ENCODE measurements around the gene SPART. TPM values are rescaled to one million over a fixed set of nuclear protein-coding genes. Genes with fewer than 3 reads are reported as not detected.
"Not testable (repeated sequence)": the region's sequence is repeated elsewhere in the genome, so short reads cannot be mapped to it uniquely, and the experiment has no call there.

The SPART gene
- total RNA-seq, 1 experiment from 2014 or later = 83.1 TPM

DNA sequence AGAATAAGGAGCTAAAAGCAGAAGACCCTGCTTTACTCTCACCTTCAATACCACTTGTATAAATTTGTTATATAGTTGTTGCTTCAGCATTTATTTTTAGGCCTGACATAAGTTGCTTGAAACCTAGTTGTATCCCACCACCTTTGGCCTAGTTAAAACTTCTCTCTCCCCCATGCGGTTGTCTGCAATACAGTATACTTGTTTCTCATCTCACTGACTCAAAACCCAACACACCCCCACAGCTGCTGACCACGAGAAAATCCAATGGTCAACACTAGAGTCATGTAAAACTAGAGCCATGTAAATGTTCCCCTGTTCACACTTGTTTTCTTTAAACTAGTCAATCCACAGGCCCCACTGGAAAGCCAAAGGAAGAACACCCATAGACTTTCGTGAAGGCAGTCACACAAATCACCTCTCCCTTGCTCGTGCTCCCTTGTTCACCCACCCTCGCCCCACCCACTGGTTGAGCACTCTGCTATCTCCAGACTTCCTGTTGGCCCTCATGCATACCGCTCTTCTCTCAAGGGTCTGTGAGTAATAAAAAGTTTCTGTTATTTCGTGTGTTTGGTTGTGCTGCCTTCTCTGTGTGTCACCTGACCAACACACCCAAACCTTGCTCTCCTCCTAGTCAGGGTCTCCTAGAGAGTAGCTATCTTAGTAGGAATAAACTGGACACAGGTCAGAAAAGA, 35.6 kb downstream of the SPART start:
- BruUV-seq (replicated peaks) = no TSS peak
- TF ChIP-seq, protein P1, sequence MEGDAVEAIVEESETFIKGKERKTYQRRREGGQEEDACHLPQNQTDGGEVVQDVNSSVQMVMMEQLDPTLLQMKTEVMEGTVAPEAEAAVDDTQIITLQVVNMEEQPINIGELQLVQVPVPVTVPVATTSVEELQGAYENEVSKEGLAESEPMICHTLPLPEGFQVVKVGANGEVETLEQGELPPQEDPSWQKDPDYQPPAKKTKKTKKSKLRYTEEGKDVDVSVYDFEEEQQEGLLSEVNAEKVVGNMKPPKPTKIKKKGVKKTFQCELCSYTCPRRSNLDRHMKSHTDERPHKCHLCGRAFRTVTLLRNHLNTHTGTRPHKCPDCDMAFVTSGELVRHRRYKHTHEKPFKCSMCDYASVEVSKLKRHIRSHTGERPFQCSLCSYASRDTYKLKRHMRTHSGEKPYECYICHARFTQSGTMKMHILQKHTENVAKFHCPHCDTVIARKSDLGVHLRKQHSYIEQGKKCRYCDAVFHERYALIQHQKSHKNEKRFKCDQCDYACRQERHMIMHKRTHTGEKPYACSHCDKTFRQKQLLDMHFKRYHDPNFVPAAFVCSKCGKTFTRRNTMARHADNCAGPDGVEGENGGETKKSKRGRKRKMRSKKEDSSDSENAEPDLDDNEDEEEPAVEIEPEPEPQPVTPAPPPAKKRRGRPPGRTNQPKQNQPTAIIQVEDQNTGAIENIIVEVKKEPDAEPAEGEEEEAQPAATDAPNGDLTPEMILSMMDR (IDR thresholded peaks at IDR 0.05; ENCODE audit: unreplicated experiment) = no peak
- H3K4me1 Mint-ChIP-seq (ENCODE audit: insufficient read depth, unreplicated experiment) = no peaks in the 10 kb centered on the region
- no peak overlapping the region for H3K4me3 Mint-ChIP-seq (ENCODE audit: unreplicated experiment)
- ChIA-PET CTCF (interaction anchor here (0.9 kb wide), 1 partner anchor 36 kb away, joined by 3 read pairs; no protein-coding TSS in a partner anchor), POLR2A (no interaction called here)
- H3K9me3 Mint-ChIP-seq (ENCODE audit: unreplicated experiment) = no peaks in the 10 kb centered on the region
- intact Hi-C loops (cut with micrococcal nuclease) = no loop called here
- no peaks in the 10 kb centered on the region for H3K27me3 Mint-ChIP-seq (ENCODE audit: insufficient read depth, unreplicated experiment)
- no peak for DNase-seq (ENCODE audit: unreplicated experiment)
- H3K36me3 Mint-ChIP-seq (ENCODE audit: insufficient read depth, unreplicated experiment) = peaks cover 70% of the 10 kb centered on the region
- H3K27ac Mint-ChIP-seq (ENCODE audit: low read depth, unreplicated experiment) = no peak overlapping the region

DNA sequence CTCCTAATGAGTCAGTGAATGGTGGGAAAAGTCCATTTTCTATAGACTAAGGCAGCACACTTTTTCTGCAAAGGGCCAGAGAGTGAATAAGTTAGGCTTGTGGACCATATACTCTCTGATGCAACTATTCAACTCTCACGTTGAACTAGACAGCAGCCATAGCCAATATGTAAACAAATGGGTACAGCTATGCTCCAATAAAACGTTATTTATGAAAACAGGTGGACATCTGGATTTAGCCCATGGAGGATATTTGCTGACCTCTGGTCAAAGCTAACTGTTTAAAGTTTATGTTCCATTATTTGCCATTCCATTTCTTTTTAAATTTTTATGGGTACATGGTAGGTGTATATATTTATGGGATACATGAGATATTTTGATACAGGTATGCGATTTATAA, 43.9 kb downstream of the SPART start:
- Mint-ChIP-seq H3K4me1 (ENCODE audit: insufficient read depth, unreplicated experiment) (peaks cover 8% of the 10 kb centered on the region), H3K27ac (ENCODE audit: low read depth, unreplicated experiment) (no peak overlapping the region), H3K36me3 (ENCODE audit: insufficient read depth, unreplicated experiment) (peaks cover 52% of the 10 kb centered on the region), H3K9me3 (ENCODE audit: unreplicated experiment) (no peaks in the 10 kb centered on the region), H3K27me3 (ENCODE audit: insufficient read depth, unreplicated experiment) (no peaks in the 10 kb centered on the region), H3K4me3 (ENCODE audit: unreplicated experiment) (no peak overlapping the region)
- intact Hi-C loops (cut with micrococcal nuclease) = no loop called here
- TF ChIP-seq, protein P1 (IDR thresholded peaks at IDR 0.05; ENCODE audit: unreplicated experiment) = no peak
- ChIA-PET POLR2A (interaction anchor here (0.7 to 1.5 kb wide), 2 partner anchors 43 to 699 kb away, joined by 3 to 4 read pairs; partner anchors contain the start of gene EXOSC8), CTCF (interaction anchor here (0.6 kb wide), 2 partner anchors 10 to 1045 kb away, joined by 3 read pairs; no protein-coding TSS in a partner anchor)
- no peak for DNase-seq (ENCODE audit: unreplicated experiment)
- no TSS peak for BruUV-seq (replicated peaks)

DNA sequence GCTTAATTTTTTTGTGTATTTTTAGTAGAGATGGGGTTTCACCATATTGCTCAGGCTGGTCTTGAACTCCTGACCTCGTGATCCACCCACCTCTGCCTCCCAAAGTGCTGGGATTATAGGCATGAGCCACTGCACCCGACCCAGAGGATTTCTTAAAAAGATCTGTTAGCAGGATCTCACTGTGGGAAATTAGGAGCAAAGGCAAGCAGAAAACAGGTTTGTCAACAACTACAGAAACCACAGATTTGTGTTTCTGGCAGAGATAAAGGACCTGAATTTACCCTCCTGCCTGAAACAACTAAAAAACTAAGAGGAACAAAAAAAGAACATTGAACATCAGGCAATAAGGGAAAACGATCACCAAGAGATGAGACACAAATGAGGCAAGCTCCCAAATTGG, 46.7 kb downstream of the SPART start:
- H3K27ac Mint-ChIP-seq (ENCODE audit: low read depth, unreplicated experiment); H3K27me3 Mint-ChIP-seq (ENCODE audit: insufficient read depth, unreplicated experiment); H3K4me3 Mint-ChIP-seq (ENCODE audit: unreplicated experiment); H3K9me3 Mint-ChIP-seq (ENCODE audit: unreplicated experiment); intact Hi-C loops (cut with micrococcal nuclease); BruUV-seq (replicated peaks); DNase-seq (ENCODE audit: unreplicated experiment): not testable (repeated sequence)
- peaks cover 16% of the 10 kb centered on the region for H3K4me1 Mint-ChIP-seq (ENCODE audit: insufficient read depth, unreplicated experiment)
- ChIA-PET CTCF (interaction anchor here (0.5 to 7.9 kb wide), 3 partner anchors 16 to 549 kb away, joined by 6 to 44 read pairs (median 6); no protein-coding TSS in a partner anchor), POLR2A (interaction anchor here (0.6 to 3.5 kb wide), 3 partner anchors 9 to 47 kb away, joined by 3 to 20 read pairs (median 3); partner anchors contain the start of gene SPART)
- peaks cover 32% of the 10 kb centered on the region for H3K36me3 Mint-ChIP-seq (ENCODE audit: insufficient read depth, unreplicated experiment)

DNA sequence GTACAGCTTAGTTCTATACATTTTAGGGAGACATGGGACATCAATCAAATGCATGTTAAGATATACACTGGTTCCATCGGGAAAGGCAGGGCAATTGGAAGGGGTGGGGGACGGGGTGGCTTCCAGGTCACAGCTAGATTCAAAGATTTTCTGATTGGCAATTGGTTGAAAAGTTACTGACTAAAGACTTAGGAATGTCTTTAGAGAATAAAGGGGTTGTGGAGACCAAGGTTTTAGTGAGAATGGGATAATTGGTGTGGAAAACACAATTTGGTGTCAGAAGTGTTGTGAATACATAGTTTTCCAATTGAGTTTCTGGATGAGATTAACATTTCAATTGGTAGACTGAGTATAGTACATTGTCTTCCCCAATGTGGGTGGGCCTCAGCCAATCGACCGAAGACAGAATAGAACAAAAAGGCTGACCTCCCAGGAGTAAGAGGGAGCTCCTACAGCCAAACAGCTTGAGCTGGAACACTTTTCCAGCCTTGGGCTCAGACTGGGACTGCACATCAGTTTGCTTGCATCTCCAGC, 47.6 kb downstream of the SPART start:
- no peaks in the 10 kb centered on the region for H3K27me3 Mint-ChIP-seq (ENCODE audit: insufficient read depth, unreplicated experiment)
- H3K4me1 Mint-ChIP-seq (ENCODE audit: insufficient read depth, unreplicated experiment) = peaks cover 16% of the 10 kb centered on the region
- POLR2A ChIA-PET = interaction anchor here (0.6 to 3.5 kb wide), 10 partner anchors 8 to 760 kb away, joined by 3 to 20 read pairs (median 3); partner anchors contain the start of gene SPART
- TF ChIP-seq, protein P1 (IDR thresholded peaks at IDR 0.05; ENCODE audit: unreplicated experiment) = no peak
- H3K27ac Mint-ChIP-seq (ENCODE audit: low read depth, unreplicated experiment) = peak overlapping the region; percentile 76
- DNase-seq (ENCODE audit: unreplicated experiment) = no peak
- H3K9me3 Mint-ChIP-seq (ENCODE audit: unreplicated experiment) = no peaks in the 10 kb centered on the region
- no TSS peak for BruUV-seq (replicated peaks)
- intact Hi-C loops (cut with micrococcal nuclease) = no loop called here
- CTCF ChIA-PET = interaction anchor here (0.5 to 7.9 kb wide), 7 partner anchors 8 to 548 kb away, joined by 3 to 44 read pairs (median 5); no protein-coding TSS in a partner anchor
- peak overlapping the region; percentile 87 for H3K4me3 Mint-ChIP-seq (ENCODE audit: unreplicated experiment)
- peaks cover 24% of the 10 kb centered on the region for H3K36me3 Mint-ChIP-seq (ENCODE audit: insufficient read depth, unreplicated experiment)
